HG02938 (cell line): ENCODE measurements around the gene GRIN2B.

Experiments used
- ATAC-seq: cut with Tn5 transposase; IDR thresholded peaks from one replicate; pipeline ENCODE4 v1.9.1; 2021; ENCODE audit warnings: mild to moderate bottlenecking, moderate library complexity; ENCODE audit not compliant: unreplicated experiment

The GRIN2B gene

GRCh38 chr12:13959131-13959723 is 22.2 kb downstream of the GRIN2B start:
- no peak for ATAC-seq

- ATAC-seq = no peak
These were observed 23.8 kb downstream of the GRIN2B start for GRCh38 chr12:13957576-13957975.

- ATAC-seq = no peak
These were observed 25.3 kb downstream of the GRIN2B start for GRCh38 chr12:13956060-13956590.

- no peak for ATAC-seq
These were observed 29.3 kb downstream of the GRIN2B start for GRCh38 chr12:13952096-13952495.

GRCh38 chr12:13950502-13950901 is 30.9 kb downstream of the GRIN2B start:
- ATAC-seq = no peak

- ATAC-seq = no peak
These were observed 32.8 kb downstream of the GRIN2B start for GRCh38 chr12:13948621-13949020.

- ATAC-seq = no peak
These were observed 34.0 kb downstream of the GRIN2B start for GRCh38 chr12:13947276-13947946.

- ATAC-seq = no peak
These were observed 35.8 kb downstream of the GRIN2B start for GRCh38 chr12:13945641-13946040.

- no peak for ATAC-seq
These were observed 36.2 kb downstream of the GRIN2B start for GRCh38 chr12:13945236-13945635.

GRCh38 chr12:13942826-13943225 is 38.6 kb downstream of the GRIN2B start:
- ATAC-seq = no peak

- ATAC-seq = peak; percentile 72
These were observed 39.8 kb downstream of the GRIN2B start for GRCh38 chr12:13941258-13942249.

- no peak for ATAC-seq
These were observed 41.0 kb downstream of the GRIN2B start for GRCh38 chr12:13940335-13940865.

- ATAC-seq = no peak
These were observed 43.7 kb downstream of the GRIN2B start for GRCh38 chr12:13937735-13938134.

GRCh38 chr12:13935169-13935568 is 46.2 kb downstream of the GRIN2B start:
- no peak for ATAC-seq
